ENCODE results near the gene GNAI2. TPM values are rescaled to one million over a fixed set of nuclear protein-coding genes. Genes with fewer than 3 reads are reported as not detected.
A peak's percentile ranks its signal among the peaks of the same experiment; 100 is the strongest.

The GNAI2 gene
- total RNA-seq, 1 donor from 2014 or later = 372 TPM

GRCh38 chr3:50264964-50265485 is 29.0 kb downstream of the GNAI2 start:
- H3K27ac ChIP-seq = peak overlapping the region; percentile 93
- no peaks in the 10 kb centered on the region for H3K36me3 ChIP-seq
- DNase-seq (no peak), ATAC-seq (peak; percentile 1 to 36)
- intact Hi-C loops (cut with DNase I) = no loop called here
- H3K27me3 ChIP-seq (ENCODE audit: low read depth) = no peaks in the 10 kb centered on the region
- peak overlapping the region; percentile 24 for H3K4me3 ChIP-seq
- H3K9me3 ChIP-seq = no peaks in the 10 kb centered on the region
- H3K4me1 ChIP-seq = peaks cover 69% of the 10 kb centered on the region
- TF ChIP-seq CTCF (IDR thresholded peaks at IDR 0.05) = no peak

GRCh38 chr3:50265571-50265970 is 29.6 kb downstream of the GNAI2 start:
- Histone ChIP-seq H3K27me3 (ENCODE audit: low read depth) (no peaks in the 10 kb centered on the region), H3K4me3 (peak overlapping the region; percentile 62), H3K27ac (peak overlapping the region; percentile 93), H3K9me3 (no peaks in the 10 kb centered on the region), H3K4me1 (peaks cover 70% of the 10 kb centered on the region), H3K36me3 (no peaks in the 10 kb centered on the region)
- TF ChIP-seq CTCF (IDR thresholded peaks at IDR 0.05) = no peak
- intact Hi-C loops (cut with DNase I) = no loop called here
- no peak for DNase-seq
- ATAC-seq = no peak

- intact Hi-C loops (cut with DNase I) = no loop called here
- no peak for ATAC-seq
- DNase-seq = no peak
Observed at GRCh38 chr3:50266017-50266416, 30.0 kb downstream of the GNAI2 start.

GRCh38 chr3:50266836-50267235 is 30.8 kb downstream of the GNAI2 start:
- intact Hi-C loops (cut with DNase I) = no loop called here
- DNase-seq = no peak
- no peak for ATAC-seq
- no peak for TF ChIP-seq CTCF (IDR thresholded peaks at IDR 0.05)
- Histone ChIP-seq H3K36me3 (no peaks in the 10 kb centered on the region), H3K4me1 (peaks cover 64% of the 10 kb centered on the region), H3K27ac (peak overlapping the region; percentile 93), H3K9me3 (no peaks in the 10 kb centered on the region), H3K4me3 (peak overlapping the region; percentile 62), H3K27me3 (ENCODE audit: low read depth) (no peaks in the 10 kb centered on the region)

More at GRCh38 chr3:50266017-50266416, 30.0 kb downstream of the GNAI2 start:
- H3K27ac ChIP-seq = peak overlapping the region; percentile 93
- H3K27me3 ChIP-seq (ENCODE audit: low read depth) = no peaks in the 10 kb centered on the region
- H3K4me3 ChIP-seq = peak overlapping the region; percentile 62
- no peak for TF ChIP-seq CTCF (IDR thresholded peaks at IDR 0.05)
- H3K4me1 ChIP-seq = peaks cover 65% of the 10 kb centered on the region
- H3K36me3 ChIP-seq = no peaks in the 10 kb centered on the region
- H3K9me3 ChIP-seq = no peaks in the 10 kb centered on the region

- no peaks in the 10 kb centered on the region for H3K27me3 ChIP-seq (ENCODE audit: low read depth)
- no peaks in the 10 kb centered on the region for H3K9me3 ChIP-seq
- H3K27ac ChIP-seq = peak overlapping the region; percentile 93
- H3K36me3 ChIP-seq = no peaks in the 10 kb centered on the region
- ATAC-seq = peak; percentile 49 to 57
- intact Hi-C loops (cut with DNase I) = no loop called here
- no peak for TF ChIP-seq CTCF (IDR thresholded peaks at IDR 0.05)
- peak; percentile 80 for DNase-seq
- H3K4me1 ChIP-seq = peaks cover 64% of the 10 kb centered on the region
- peak overlapping the region; percentile 62 for H3K4me3 ChIP-seq
Observed at GRCh38 chr3:50267280-50267913, 31.4 kb downstream of the GNAI2 start.

Measured in lower lobe of right lung (tissue), 2 donors.